Measurements from ENCODE around the gene TMEM14A.

The TMEM14A gene

GRCh38 chr6:52736145-52736544 lies 65.2 kb downstream of the TMEM14A start:
- DNase-seq (ENCODE audit: low read depth), result no peak

All from GM04504 (cell line).